ENCODE data around the gene UNC45B. TPM values are rescaled to one million over a fixed set of nuclear protein-coding genes. Genes with fewer than 3 reads are reported as not detected.
"Not testable (repeated sequence)": the region's sequence is repeated elsewhere in the genome, so short reads cannot be mapped to it uniquely, and the experiment has no call there.

UNC45B gene
- polyA plus RNA-seq, 1 donor (not counting 4 experiments of a cell fraction or from before 2014, with no cell fraction given): 0.03 TPM

DNA sequence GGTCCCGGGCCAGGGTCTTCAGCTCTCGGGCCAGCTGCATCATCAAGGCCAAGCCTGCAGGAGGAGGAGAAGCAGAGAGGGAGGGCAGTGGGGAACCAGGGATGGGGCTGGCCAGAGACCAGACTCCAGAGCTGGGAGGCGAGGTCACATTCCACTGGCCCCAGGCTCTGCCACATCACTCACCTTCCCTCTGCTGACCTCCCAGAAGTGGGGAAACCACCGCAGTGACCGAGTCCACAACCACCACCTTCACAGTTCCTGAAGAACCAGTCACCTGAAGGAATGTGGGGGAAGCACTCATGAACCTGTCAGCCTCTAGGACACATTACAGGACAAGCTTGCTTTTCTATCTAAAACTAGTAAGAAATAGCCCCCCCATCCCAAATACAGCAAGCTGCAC, 44.3 kb upstream of the UNC45B start:
- H3K27ac ChIP-seq (ENCODE audit: control insufficient read depth, insufficient read depth, low read length): no peak overlapping the region
- H3K36me3 ChIP-seq (ENCODE audit: control insufficient read depth in 2 of 2, extremely low read depth in 1 of 2, insufficient read depth in 2 of 2, low read length in 2 of 2): peaks cover 3 to 4% of the 10 kb centered on the region in 2 experiments
- H3K9me3 ChIP-seq (ENCODE audit: control insufficient read depth, low read depth, low read length): no peaks in the 10 kb centered on the region
- H4K20me1 ChIP-seq (ENCODE audit: control insufficient read depth, extremely low read depth, insufficient read depth, low read length): no peaks in the 10 kb centered on the region
- TF ChIP-seq, protein P1, sequence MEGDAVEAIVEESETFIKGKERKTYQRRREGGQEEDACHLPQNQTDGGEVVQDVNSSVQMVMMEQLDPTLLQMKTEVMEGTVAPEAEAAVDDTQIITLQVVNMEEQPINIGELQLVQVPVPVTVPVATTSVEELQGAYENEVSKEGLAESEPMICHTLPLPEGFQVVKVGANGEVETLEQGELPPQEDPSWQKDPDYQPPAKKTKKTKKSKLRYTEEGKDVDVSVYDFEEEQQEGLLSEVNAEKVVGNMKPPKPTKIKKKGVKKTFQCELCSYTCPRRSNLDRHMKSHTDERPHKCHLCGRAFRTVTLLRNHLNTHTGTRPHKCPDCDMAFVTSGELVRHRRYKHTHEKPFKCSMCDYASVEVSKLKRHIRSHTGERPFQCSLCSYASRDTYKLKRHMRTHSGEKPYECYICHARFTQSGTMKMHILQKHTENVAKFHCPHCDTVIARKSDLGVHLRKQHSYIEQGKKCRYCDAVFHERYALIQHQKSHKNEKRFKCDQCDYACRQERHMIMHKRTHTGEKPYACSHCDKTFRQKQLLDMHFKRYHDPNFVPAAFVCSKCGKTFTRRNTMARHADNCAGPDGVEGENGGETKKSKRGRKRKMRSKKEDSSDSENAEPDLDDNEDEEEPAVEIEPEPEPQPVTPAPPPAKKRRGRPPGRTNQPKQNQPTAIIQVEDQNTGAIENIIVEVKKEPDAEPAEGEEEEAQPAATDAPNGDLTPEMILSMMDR (optimal IDR thresholded peaks at IDR 0.05 in 1 of 3, IDR thresholded peaks at IDR 0.05 in 1 of 3, conservative IDR thresholded peaks at IDR 0.05 in 1 of 3; ENCODE audit: extremely low read depth in 1 of 3, insufficient read depth in 2 of 3, low read length in 3 of 3): no peak
- no peak for TF ChIP-seq EZH2 (IDR thresholded peaks at IDR 0.05; ENCODE audit: low read length)
- H3K4me3 ChIP-seq (ENCODE audit: control insufficient read depth in 2 of 3, extremely low read depth in 1 of 3, insufficient read depth in 2 of 3, low read depth in 1 of 3, low read length in 3 of 3): no peak overlapping the region
- dilution Hi-C loops (cut with MboI; ENCODE audit: extremely low pct_ligation_motif_present, low sequenced_read_pairs): no loop called here
- no peak for DNase-seq (ENCODE audit: low read depth, low spot score)
- no peak overlapping the region for H2AFZ ChIP-seq (ENCODE audit: control insufficient read depth, low read length)
- H3K4me1 ChIP-seq (ENCODE audit: control insufficient read depth, extremely low read depth, insufficient read depth, low read length): no peaks in the 10 kb centered on the region
- H3K4me2 ChIP-seq (ENCODE audit: control insufficient read depth, extremely low read depth, insufficient read depth, low read depth, low read length): no peak overlapping the region
- no peak for FAIRE-seq
- no peaks in the 10 kb centered on the region for H3K27me3 ChIP-seq (ENCODE audit: control insufficient read depth, extremely low read depth, insufficient read depth, low read length)
- H3K79me2 ChIP-seq (ENCODE audit: control insufficient read depth, insufficient read depth, low read length): no peaks in the 10 kb centered on the region
- H3K9me1 ChIP-seq (ENCODE audit: control insufficient read depth, extremely low read depth, insufficient read depth, low read length): no peaks in the 10 kb centered on the region
- no peak overlapping the region for H3K9ac ChIP-seq (ENCODE audit: control insufficient read depth, extremely low read depth, insufficient read depth, low read length)

DNA sequence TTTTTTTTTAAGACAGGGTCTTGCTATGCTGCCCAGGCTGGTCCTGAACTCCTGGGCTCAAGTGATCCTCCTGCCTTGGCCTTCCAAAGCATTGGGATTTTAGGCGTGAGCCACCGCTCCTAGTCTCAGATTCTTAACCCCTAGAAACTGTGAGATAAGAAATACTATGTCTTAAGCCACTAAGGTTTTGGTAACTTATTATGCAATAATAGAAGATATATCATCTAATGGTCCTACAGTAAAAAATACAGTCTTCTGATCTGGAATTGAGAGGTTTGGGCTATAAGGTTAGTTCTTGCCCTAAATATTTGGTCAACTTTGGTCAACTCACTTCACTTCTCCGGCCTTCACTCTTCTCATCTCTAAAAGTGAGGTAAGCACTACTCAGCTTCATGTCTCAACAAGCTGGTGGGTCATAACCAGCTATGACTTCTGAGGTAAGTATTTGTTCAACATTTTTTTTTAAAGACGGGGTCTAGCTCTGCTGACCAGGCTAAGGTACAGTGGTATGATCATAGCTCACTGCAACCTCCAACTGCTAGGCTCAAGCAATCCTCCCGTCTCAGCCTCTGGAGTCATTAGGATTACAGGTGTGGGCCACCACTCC, 42.7 kb upstream of the UNC45B start:
- no peak overlapping the region for H2AFZ ChIP-seq (ENCODE audit: control insufficient read depth, low read length)
- no peaks in the 10 kb centered on the region for H3K9me1 ChIP-seq (ENCODE audit: control insufficient read depth, extremely low read depth, insufficient read depth, low read length)
- no peaks in the 10 kb centered on the region for H3K9me3 ChIP-seq (ENCODE audit: control insufficient read depth, low read depth, low read length)
- no peak overlapping the region for H3K4me2 ChIP-seq (ENCODE audit: control insufficient read depth, extremely low read depth, insufficient read depth, low read depth, low read length)
- no peaks in the 10 kb centered on the region for H4K20me1 ChIP-seq (ENCODE audit: control insufficient read depth, extremely low read depth, insufficient read depth, low read length)
- dilution Hi-C loops (cut with MboI; ENCODE audit: extremely low pct_ligation_motif_present, low sequenced_read_pairs): no loop called here
- TF ChIP-seq, protein P1 (optimal IDR thresholded peaks at IDR 0.05 in 1 of 3, IDR thresholded peaks at IDR 0.05 in 1 of 3, conservative IDR thresholded peaks at IDR 0.05 in 1 of 3; ENCODE audit: extremely low read depth in 1 of 3, insufficient read depth in 2 of 3, low read length in 3 of 3): no peak
- no peak for TF ChIP-seq EZH2 (IDR thresholded peaks at IDR 0.05; ENCODE audit: low read length)
- H3K27ac ChIP-seq (ENCODE audit: control insufficient read depth, insufficient read depth, low read length): no peak overlapping the region
- no peak overlapping the region for H3K9ac ChIP-seq (ENCODE audit: control insufficient read depth, extremely low read depth, insufficient read depth, low read length)
- DNase-seq (ENCODE audit: low read depth, low spot score): no peak
- FAIRE-seq: no peak
- H3K4me1 ChIP-seq (ENCODE audit: control insufficient read depth, extremely low read depth, insufficient read depth, low read length): no peaks in the 10 kb centered on the region
- no peaks in the 10 kb centered on the region for H3K27me3 ChIP-seq (ENCODE audit: control insufficient read depth, extremely low read depth, insufficient read depth, low read length)
- peaks cover 3 to 4% of the 10 kb centered on the region in 2 experiments for H3K36me3 ChIP-seq (ENCODE audit: control insufficient read depth in 2 of 2, extremely low read depth in 1 of 2, insufficient read depth in 2 of 2, low read length in 2 of 2)
- no peak overlapping the region for H3K4me3 ChIP-seq (ENCODE audit: control insufficient read depth in 2 of 3, extremely low read depth in 1 of 3, insufficient read depth in 2 of 3, low read depth in 1 of 3, low read length in 3 of 3)
- H3K79me2 ChIP-seq (ENCODE audit: control insufficient read depth, insufficient read depth, low read length): no peaks in the 10 kb centered on the region

DNA sequence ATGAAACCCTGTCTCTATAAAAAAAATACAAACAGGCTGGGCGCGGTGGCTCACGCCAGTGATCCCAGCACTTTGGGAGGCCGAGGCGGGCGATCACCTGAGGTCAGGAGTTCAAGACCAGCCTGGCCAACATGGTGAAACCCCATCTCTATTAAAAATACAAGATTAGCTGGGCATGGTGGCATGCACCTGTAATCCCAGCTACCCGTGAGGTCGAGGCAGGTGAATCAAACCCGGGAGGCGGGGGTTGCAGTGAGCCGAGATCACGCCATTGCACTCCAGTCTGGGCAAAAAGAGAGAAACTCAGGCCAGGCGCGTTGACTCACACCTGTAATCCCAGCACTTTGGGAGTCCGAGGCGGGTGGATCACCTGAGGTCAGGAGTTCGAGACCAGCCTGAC, 36.8 kb upstream of the UNC45B start:
- H3K4me2 ChIP-seq (ENCODE audit: control insufficient read depth, extremely low read depth, insufficient read depth, low read depth, low read length); dilution Hi-C loops (cut with MboI; ENCODE audit: extremely low pct_ligation_motif_present, low sequenced_read_pairs); H3K9me3 ChIP-seq (ENCODE audit: control insufficient read depth, low read depth, low read length); H3K9me1 ChIP-seq (ENCODE audit: control insufficient read depth, extremely low read depth, insufficient read depth, low read length); H4K20me1 ChIP-seq (ENCODE audit: control insufficient read depth, extremely low read depth, insufficient read depth, low read length); H3K36me3 ChIP-seq (ENCODE audit: control insufficient read depth in 2 of 2, extremely low read depth in 1 of 2, insufficient read depth in 2 of 2, low read length in 2 of 2); H3K27ac ChIP-seq (ENCODE audit: control insufficient read depth, insufficient read depth, low read length); H3K79me2 ChIP-seq (ENCODE audit: control insufficient read depth, insufficient read depth, low read length); H3K9ac ChIP-seq (ENCODE audit: control insufficient read depth, extremely low read depth, insufficient read depth, low read length); H3K4me1 ChIP-seq (ENCODE audit: control insufficient read depth, extremely low read depth, insufficient read depth, low read length); DNase-seq (ENCODE audit: low read depth, low spot score); H3K27me3 ChIP-seq (ENCODE audit: control insufficient read depth, extremely low read depth, insufficient read depth, low read length); FAIRE-seq; H3K4me3 ChIP-seq (ENCODE audit: control insufficient read depth in 2 of 3, extremely low read depth in 1 of 3, insufficient read depth in 2 of 3, low read depth in 1 of 3, low read length in 3 of 3); H2AFZ ChIP-seq (ENCODE audit: control insufficient read depth, low read length): not testable (repeated sequence)
